Transverse colon (tissue), 4 donors: ENCODE measurements around the gene ADIPOR2. TPM values are rescaled to one million over a fixed set of nuclear protein-coding genes. Genes with fewer than 3 reads are reported as not detected.

Source experiments
- DNase-seq: peaks from one replicate; pipeline ENCODE4 v3.0.0-alpha.2; 2019
- H3K27ac ChIP-seq, 4 donors: fragments of 200-600 bp; sonication (generic); 2 replicates each; pipeline ENCODE4 v1.5.1; 2016 to 2018; ENCODE audit warnings: inconsistent platforms in 4 of 4
- H3K27me3 ChIP-seq: fragments of 200-600 bp; sonication (generic); 2 replicates; pipeline ENCODE4 v1.5.1; 2017; ENCODE audit warnings: inconsistent platforms
- H3K36me3 ChIP-seq, 4 donors: fragments of 200-600 bp; sonication (generic); 2 replicates each; pipeline ENCODE4 v1.5.1; 2017 to 2019; ENCODE audit warnings: inconsistent platforms in 4 of 4
- H3K4me1 ChIP-seq, 4 donors: fragments of 200-600 bp; sonication (generic); 2 replicates each; pipeline ENCODE4 v1.5.1; 2017 to 2020; ENCODE audit warnings: inconsistent platforms in 4 of 4
- H3K4me3 ChIP-seq, 4 donors: fragments of 200-600 bp; sonication (generic); 1 replicate in 1 of 4; 2 replicates in 3 of 4; pipeline versions ENCODE4 v1.5.1 to v1.6.1; 2017 to 2019; ENCODE audit warnings: inconsistent platforms in 4 of 4
- H3K9me3 ChIP-seq, 2 donors: fragments of 200-600 bp; sonication (generic); 2 replicates each; pipeline ENCODE4 v1.5.1; 2017 to 2019; ENCODE audit warnings: inconsistent platforms in 2 of 2
- EP300 ChIP-seq: sonication (generic); formaldehyde crosslinking; IDR thresholded peaks from one replicate; pipeline ENCODE4 v1.6.1; 2017; ENCODE audit warnings: antibody characterized with exemption, low read depth
- POLR2A ChIP-seq: fragments of 450-650 bp; IDR thresholded peaks from one replicate; pipeline ENCODE4 v1.6.1; 2016; ENCODE audit warnings: antibody characterized with exemption, mild to moderate bottlenecking, moderate library complexity
- POLR2AphosphoS5 ChIP-seq, 3 donors: sonication (generic); formaldehyde crosslinking; IDR thresholded peaks; one replicate each; pipeline ENCODE4 v1.6.1; 2016; ENCODE audit warnings: antibody characterized with exemption in 3 of 3
- WGBS, 2 donors: methylation state at CpG; one replicate each; pipeline ENCODE4 v1.1.5; 2018; ENCODE audit warnings: low coverage in 1 of 2; 5-methylcytosine and 5-hydroxymethylcytosine counted together
- in situ Hi-C, 4 donors: fragments of 200-750 bp; cut with MboI; loops; one replicate each; pipeline versions ENCODE4 v1.15.0 to v1.15.1; 2017; ENCODE audit warnings: low sequenced_read_pairs in 3 of 4, low pct_ligation_motif_present in 1 of 4, low pct_unique_long_range_greater_than_20kb in 1 of 4
- intact Hi-C: fragments of 100-400 bp; cut with DNase I; formaldehyde crosslinking; loops from one replicate; pipeline ENCODE4 v1.15.1; 2023; ENCODE audit warnings: low total_unique reads
- total RNA-seq, 4 donors: library from RNA; depleted of rRNA; stranded (reverse); fragments of >200 nt; gene quantifications; one replicate each; pipeline ENCODE4 v1.1.0, GENCODE V29; 2016
- TF ChIP-seq, protein P1 (sequence below), 5 experiments: fragments of 200-600 bp in 3 of 5; fragments of 450-650 bp in 2 of 5; sonication (generic) in 3 of 5; IDR thresholded peaks; 1 replicate in 2 of 5; 2 replicates in 3 of 5; pipeline ENCODE4 v1.5.1; 2016 to 2017; ENCODE audit warnings: antibody characterized with exemption in 5 of 5, inconsistent platforms in 3 of 5, mild to moderate bottlenecking in 2 of 5, moderate library complexity in 1 of 5

Gene ADIPOR2
- total RNA-seq: 10 to 100 TPM; 27.9 to 74.2 (median 52.1) TPM

GRCh38 chr12:1690578-1691122 lies at the start of gene ADIPOR2:
Gene ADIPOR2, plus strand, starts transcription at chr12:1691070. Its CDS starts 63,274 bp downstream, at chr12:1754344.
- no peaks in the 10 kb centered on the region for H3K27me3 ChIP-seq
- intact Hi-C loops: loop anchor here (10.0 kb wide), 1 partner anchor 64 kb away; no protein-coding TSS in a partner anchor
- H3K27ac ChIP-seq: peak within 1 kb of the TSS; percentile 90 to 100 (median 96)
- DNase-seq: peak; percentile 96
- peaks cover 0 to 42% (median 21%) of the 10 kb centered on the region in 4 donors for H3K4me1 ChIP-seq
- H3K9me3 ChIP-seq: no peaks in the 10 kb centered on the region
- no peaks in the 10 kb centered on the region for H3K36me3 ChIP-seq
- 1 to 3% methylated on average over 15 to 54 of the region's 59 CpGs for WGBS, 2 donors
- peak; percentile 90 to 94 (median 93) for TF ChIP-seq POLR2AphosphoS5 (IDR thresholded peaks at IDR 0.05)
- peak; percentile 86 for TF ChIP-seq POLR2A
- TF ChIP-seq EP300: no peak
- peak within 1 kb of the TSS; percentile 74 to 99 (median 84) for H3K4me3 ChIP-seq
- in situ Hi-C loops: no loop called here

- TF ChIP-seq, protein P1, sequence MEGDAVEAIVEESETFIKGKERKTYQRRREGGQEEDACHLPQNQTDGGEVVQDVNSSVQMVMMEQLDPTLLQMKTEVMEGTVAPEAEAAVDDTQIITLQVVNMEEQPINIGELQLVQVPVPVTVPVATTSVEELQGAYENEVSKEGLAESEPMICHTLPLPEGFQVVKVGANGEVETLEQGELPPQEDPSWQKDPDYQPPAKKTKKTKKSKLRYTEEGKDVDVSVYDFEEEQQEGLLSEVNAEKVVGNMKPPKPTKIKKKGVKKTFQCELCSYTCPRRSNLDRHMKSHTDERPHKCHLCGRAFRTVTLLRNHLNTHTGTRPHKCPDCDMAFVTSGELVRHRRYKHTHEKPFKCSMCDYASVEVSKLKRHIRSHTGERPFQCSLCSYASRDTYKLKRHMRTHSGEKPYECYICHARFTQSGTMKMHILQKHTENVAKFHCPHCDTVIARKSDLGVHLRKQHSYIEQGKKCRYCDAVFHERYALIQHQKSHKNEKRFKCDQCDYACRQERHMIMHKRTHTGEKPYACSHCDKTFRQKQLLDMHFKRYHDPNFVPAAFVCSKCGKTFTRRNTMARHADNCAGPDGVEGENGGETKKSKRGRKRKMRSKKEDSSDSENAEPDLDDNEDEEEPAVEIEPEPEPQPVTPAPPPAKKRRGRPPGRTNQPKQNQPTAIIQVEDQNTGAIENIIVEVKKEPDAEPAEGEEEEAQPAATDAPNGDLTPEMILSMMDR (IDR thresholded peaks at IDR 0.05): no peak
- TF ChIP-seq POLR2AphosphoS5 (IDR thresholded peaks at IDR 0.05) (no peak), POLR2A (no peak), EP300 (no peak)
- Histone ChIP-seq H3K4me1 (peaks cover 9 to 25% (median 11%) of the 10 kb centered on the region in 4 donors), H3K4me3 (no peak overlapping the region), H3K27ac (no peak overlapping the region), H3K9me3 (no peaks in the 10 kb centered on the region), H3K36me3 (no peaks in the 10 kb centered on the region), H3K27me3 (no peaks in the 10 kb centered on the region)
- in situ Hi-C loops (no loop called here), intact Hi-C loops (no loop called here)
- 0 to 39% methylated on average over 1 to 7 of the region's 7 CpGs for WGBS, 2 donors
- DNase-seq: no peak
These were observed 48.4 kb upstream of the ADIPOR2 start for GRCh38 chr12:1642513-1642912.

DNA sequence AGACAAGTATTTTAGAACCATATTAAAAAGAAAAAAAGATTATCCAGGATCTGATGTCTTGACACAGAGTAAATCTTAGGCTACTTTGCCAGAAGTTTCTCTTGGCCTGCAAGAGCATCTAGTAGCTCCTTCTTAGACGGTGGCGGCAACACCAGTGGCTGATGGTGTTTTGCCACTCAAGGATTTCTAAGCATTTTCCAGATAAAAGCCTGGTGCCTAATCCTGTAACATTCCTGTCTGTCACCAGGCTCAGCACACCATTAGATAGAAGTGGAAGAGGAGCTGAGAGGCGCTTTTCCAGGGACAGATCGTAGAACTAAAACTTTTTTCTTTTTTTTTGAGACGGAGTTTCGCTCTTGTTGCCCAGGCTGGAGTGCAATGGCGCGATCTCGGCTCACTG lies 47.8 kb upstream of the ADIPOR2 start:
- Histone ChIP-seq H3K36me3 (no peaks in the 10 kb centered on the region), H3K27me3 (no peaks in the 10 kb centered on the region), H3K27ac (no peak overlapping the region), H3K4me3 (no peak overlapping the region), H3K4me1 (peaks cover 9 to 25% (median 11%) of the 10 kb centered on the region in 4 donors), H3K9me3 (no peaks in the 10 kb centered on the region)
- in situ Hi-C loops (no loop called here), intact Hi-C loops (no loop called here)
- no peak for DNase-seq
- WGBS, 2 donors: 90 to 100% methylated on average over 2 to 9 of the region's 9 CpGs
- TF ChIP-seq, protein P1 (IDR thresholded peaks at IDR 0.05): no peak
- TF ChIP-seq POLR2AphosphoS5 (IDR thresholded peaks at IDR 0.05) (no peak), EP300 (no peak), POLR2A (no peak)

- peak overlapping the region in 2 of 4 donors; percentile 38 to 57 for H3K27ac ChIP-seq
- H3K4me3 ChIP-seq: no peak overlapping the region
- 51 to 72% methylated on average over 2 to 7 of the region's 7 CpGs for WGBS, 2 donors
- H3K27me3 ChIP-seq: no peaks in the 10 kb centered on the region
- intact Hi-C loops: no loop called here
- H3K9me3 ChIP-seq: no peaks in the 10 kb centered on the region
- in situ Hi-C loops: no loop called here
- H3K4me1 ChIP-seq: peaks cover 9 to 25% (median 11%) of the 10 kb centered on the region in 4 donors
- TF ChIP-seq POLR2AphosphoS5 (IDR thresholded peaks at IDR 0.05): no peak
- TF ChIP-seq, protein P1 (IDR thresholded peaks at IDR 0.05): no peak
- no peak for TF ChIP-seq POLR2A
- TF ChIP-seq EP300: no peak
- H3K36me3 ChIP-seq: no peaks in the 10 kb centered on the region
- no peak for DNase-seq
These were observed 46.9 kb upstream of the ADIPOR2 start for GRCh38 chr12:1643905-1644533.
